HG03135 (cell line): Measurements from ENCODE around the gene CDH9.
"Not testable (repeated sequence)": the region's sequence is repeated elsewhere in the genome, so short reads cannot be mapped to it uniquely, and the experiment has no call there.

ENCODE experiments used
- ATAC-seq: cut with Tn5 transposase; IDR thresholded peaks from one replicate; pipeline ENCODE4 v1.9.1; 2021; ENCODE audit warnings: mild to moderate bottlenecking, moderate library complexity; ENCODE audit not compliant: unreplicated experiment

CDH9 gene

GRCh38 chr5:26959290-26959689 is 79.1 kb downstream of the CDH9 start:
- no peak for ATAC-seq

GRCh38 chr5:26955161-26955560 is 83.2 kb downstream of the CDH9 start:
- no peak for ATAC-seq

GRCh38 chr5:26948921-26949320 is 89.5 kb downstream of the CDH9 start:
- ATAC-seq: no peak

GRCh38 chr5:26945901-26946300 is 92.5 kb downstream of the CDH9 start:
- no peak for ATAC-seq

GRCh38 chr5:26942481-26942880 is 95.9 kb downstream of the CDH9 start:
- ATAC-seq: no peak

GRCh38 chr5:26940994-26941393 is 97.4 kb downstream of the CDH9 start:
- ATAC-seq: no peak

DNA sequence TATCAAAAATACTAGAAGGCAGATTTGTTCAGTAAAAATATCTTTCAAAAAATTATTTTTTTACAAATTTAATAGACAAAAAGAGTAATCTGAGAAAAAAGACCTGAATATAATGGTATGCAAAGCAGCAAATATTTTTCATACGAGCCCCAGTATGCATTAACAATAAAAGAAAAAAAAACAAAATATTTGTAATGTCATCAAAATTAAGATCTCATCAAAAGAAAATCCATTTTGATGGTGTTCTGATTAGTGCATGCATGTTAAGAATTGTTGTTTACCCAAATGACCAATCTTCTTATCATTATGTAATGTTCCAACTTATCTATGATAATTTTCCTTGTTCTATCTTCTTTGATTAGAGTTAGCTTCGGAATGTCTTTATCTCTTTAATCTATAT is 106.1 kb downstream of the CDH9 start:
- no peak for ATAC-seq

DNA sequence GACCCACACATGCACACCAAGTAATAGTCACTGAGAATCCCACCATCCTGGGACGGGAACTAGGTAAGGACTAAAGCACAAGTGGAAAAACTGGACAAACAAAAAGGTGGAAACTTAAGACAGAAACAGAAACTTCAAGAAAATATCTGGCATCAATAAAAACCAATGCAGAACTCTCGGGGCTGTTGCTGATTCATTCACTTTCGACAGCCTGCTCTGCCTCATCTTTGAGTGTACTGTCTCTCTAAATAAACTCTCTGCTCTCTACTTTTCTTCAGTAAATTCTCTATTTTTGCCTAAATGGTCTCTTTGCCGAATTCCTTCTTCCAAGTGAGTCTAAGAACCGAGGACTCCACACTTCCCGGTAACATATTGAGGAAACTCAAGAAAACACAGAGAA is 116.9 kb downstream of the CDH9 start:
- ATAC-seq: no peak

- no peak for ATAC-seq
These were observed 134.9 kb downstream of the CDH9 start for GRCh38 chr5:26903469-26903868.

GRCh38 chr5:26894719-26895263 is 143.6 kb downstream of the CDH9 start:
- ATAC-seq: no peak

GRCh38 chr5:26893078-26893477 is 145.3 kb downstream of the CDH9 start:
- ATAC-seq: no peak

DNA sequence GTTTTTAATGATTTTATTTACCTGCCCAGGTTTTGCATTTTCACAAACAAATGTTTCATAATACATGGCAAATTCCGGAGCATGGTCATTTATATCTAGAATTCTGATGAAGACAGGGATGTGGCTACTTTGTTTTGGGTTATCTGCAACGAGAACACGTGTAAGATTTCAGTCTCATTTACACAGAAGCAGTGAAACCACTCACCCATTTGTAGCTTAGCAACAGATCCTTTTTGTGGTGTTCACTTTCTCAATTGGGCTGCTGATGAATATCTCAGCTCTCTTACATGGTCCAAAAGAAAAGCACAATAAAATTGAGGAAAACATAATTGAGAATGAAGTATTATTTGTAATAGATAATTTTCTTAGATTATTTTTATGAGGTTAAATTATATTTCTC is 148.6 kb downstream of the CDH9 start:
- no peak for ATAC-seq

DNA sequence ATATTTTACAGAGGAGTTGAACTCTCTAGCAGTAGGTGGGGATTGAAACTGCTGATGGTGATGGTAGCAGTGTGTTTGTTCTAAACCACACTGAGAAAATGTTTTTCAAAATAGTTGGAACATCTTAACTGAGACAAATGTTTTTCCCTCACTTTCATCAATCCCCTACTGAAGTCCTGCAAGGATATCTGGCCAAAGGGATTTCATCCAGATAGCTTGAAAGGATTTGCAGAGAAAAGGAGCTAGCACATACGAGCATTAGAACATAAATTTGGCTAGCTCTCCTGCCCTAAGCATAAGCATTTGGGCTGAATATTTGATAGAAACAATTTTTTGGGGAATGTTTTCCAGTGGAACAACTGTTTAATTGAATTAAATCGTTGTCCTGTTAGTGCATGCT is 153.9 kb downstream of the CDH9 start:
- ATAC-seq: no peak

DNA sequence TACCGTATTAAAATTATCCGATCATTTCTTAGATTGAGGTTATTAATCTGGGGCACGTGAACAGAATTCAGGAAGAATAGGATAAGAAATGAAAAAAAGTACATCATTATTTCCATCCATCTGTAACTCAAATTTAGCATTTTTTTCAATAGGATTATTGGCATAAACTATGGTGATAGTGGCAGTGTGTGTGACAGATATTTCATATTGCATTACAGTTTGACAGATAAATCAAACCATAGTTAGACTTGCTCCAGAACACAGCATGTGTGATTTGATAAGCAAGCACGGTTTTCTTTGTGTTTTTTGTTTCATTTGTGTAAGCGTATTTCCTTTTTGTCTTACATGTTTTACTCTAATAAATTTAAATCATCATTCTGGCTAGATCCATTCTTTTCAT is 155.0 kb downstream of the CDH9 start:
- no peak for ATAC-seq

DNA sequence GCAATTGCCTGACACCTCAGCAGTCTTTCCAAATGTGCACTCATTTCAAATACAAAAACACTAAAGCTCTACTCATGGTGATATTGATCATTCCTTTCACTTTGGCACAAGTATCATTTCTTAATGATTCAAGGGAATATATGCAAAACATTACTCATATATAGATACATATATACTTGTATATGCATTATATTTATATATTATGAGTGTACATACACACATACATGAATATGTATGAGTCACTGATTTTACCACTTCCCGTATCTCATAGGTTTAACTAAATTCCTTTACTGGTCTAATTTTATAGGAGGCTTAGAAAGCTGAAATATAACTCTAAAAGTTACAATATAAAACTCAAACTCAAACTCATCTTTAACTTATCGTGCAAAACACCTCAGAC is 156.5 kb downstream of the CDH9 start:
- no peak for ATAC-seq

- no peak for ATAC-seq
These were observed 161.2 kb downstream of the CDH9 start for GRCh38 chr5:26877154-26877553.

DNA sequence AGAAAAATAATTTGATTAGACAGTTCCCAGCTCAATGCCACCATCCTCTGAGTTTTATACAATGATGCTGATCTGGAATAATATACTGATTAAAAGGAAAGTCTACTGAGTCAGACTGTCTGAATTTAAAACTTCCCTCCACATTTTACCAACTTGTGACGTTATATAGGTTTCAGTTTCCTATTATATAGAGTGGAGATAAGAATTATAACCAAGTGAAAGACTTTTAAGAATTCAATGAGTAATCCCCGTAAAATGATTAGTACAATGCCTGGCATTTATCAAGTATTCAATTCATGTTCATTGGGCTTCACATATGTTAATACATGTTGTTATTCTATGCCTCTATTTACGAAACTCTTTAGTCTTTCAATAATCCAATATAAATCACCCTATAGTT is 166.0 kb downstream of the CDH9 start:
- no peak for ATAC-seq

DNA sequence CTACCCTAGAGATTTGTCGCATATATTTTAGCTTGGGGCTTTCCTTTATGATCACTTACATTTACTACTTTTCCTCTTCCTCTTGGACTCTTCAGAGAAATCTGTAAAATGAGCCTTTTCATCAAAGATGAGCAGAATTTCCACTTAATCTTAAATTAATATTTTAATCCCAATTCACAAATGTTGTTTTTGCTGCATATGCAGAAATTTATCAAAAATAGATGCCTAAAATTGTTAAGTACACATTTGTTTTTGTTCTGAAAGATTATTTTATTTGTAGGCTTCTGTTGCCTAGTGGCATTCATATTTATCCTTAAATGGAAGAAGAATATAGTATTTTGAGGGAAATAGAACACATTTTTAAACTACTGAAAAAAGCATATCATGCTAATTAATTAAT is 168.6 kb downstream of the CDH9 start:
- no peak for ATAC-seq

DNA sequence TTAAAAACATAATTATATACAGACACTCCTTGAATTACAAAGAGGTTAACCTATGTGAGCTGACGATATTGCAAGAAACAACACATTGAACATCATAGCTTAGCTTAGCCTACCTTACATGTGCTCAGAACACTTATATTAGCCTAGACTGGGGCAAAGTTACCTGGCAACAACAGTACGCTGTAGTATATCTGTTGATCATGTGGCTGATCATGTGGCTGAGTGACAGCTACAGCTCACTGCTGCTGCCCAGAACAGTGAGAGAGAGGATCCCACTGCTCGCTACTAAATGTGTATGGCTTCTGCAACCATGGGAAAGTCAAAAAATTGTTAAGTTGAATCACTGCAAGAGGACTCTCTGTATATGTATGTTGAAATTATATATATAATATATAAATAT is 169.9 kb downstream of the CDH9 start:
- no peak for ATAC-seq

DNA sequence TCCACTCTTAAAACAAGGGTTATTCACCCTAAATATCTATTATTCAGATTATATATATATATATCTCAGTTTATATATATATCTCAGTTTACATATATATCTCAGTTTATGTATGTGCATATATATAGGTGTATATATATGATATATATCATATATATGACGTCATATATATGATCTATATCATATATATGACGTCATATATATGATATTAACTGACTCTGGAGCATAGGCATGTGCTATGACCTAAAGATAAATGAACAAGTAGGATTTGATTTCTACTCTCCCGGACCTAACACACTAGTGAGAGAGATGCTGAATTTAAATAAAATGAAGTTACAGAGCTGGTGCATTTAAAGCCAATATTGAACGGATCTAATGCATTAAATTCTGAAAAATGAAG is 174.3 kb downstream of the CDH9 start:
- no peak for ATAC-seq

GRCh38 chr5:26856238-26856637 is 182.1 kb downstream of the CDH9 start:
- no peak for ATAC-seq

DNA sequence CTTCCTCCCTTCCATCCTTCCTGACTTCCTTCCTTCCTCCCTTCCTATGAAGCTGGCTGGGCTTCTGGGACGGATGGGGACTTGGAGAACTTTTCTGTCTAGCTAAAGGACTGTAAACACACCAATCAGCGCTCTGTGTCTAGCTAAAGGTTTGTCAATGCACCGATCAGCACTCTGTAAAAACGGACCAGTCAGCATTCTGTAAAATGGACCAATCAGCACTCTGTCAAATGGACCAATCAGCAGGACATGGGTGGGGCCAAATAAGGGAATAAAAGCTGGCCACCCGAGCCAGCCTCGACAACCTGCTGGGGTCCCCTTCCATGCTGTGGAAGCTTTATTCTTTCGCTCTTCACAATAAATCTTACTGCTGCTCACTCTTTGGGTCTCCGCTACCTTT is 185.9 kb downstream of the CDH9 start:
- ATAC-seq: not testable (repeated sequence)

- ATAC-seq: no peak
These were observed 191.2 kb downstream of the CDH9 start for GRCh38 chr5:26847041-26847736.
